IMR-90 (cell line): Measurements from ENCODE around the gene SNTA1. TPM values are rescaled to one million over a fixed set of nuclear protein-coding genes. Genes with fewer than 3 reads are reported as not detected.

Source experiments
- ATAC-seq: fragments of 200-7000 bp; cut with Tn5 transposase; 2 replicates; pipeline ENCODE4 v1.9.1; 2020; ENCODE audit warnings: low read depth, mild to moderate bottlenecking, moderate library complexity
- BruUV-seq: library from RNA; stranded (reverse); fragments of 400-500 nt; replicated peaks from 2 replicates; lab custom pipeline; 2021; lab: Mats Ljungman, UMichigan
- CTCF ChIA-PET: fragments of 300-600 bp; formaldehyde crosslinking; extraction: SDS; loops from one replicate; lab custom pipeline; 2021; ENCODE audit warnings: antibody characterized with exemption; lab: Yijun Ruan, JAX
- POLR2A ChIA-PET: fragments of 300-600 bp; sonication (Branson Sonifier 250); formaldehyde crosslinking; loops from one replicate; lab custom pipeline; 2022; ENCODE audit warnings: antibody characterized with exemption; ENCODE audit not compliant: unreplicated experiment; lab: Charles Lee
- DNase-seq: peaks from one replicate; pipeline ENCODE4 v3.0.0; 2013
- H2AFZ ChIP-seq: replicated peaks from 2 replicates; pipeline ENCODE3; 2013; ENCODE audit warnings: low read length, mild to moderate bottlenecking; ENCODE audit not compliant: poor library complexity
- H2AK5ac ChIP-seq: 2 replicates; pipeline ENCODE4 v1.6.1; 2013; ENCODE audit warnings: low read depth, low read length, inconsistent platforms
- H2AK9ac ChIP-seq: replicated peaks from 2 replicates; pipeline ENCODE3; 2013; ENCODE audit warnings: mild to moderate bottlenecking, low read depth, low read length, moderate library complexity; ENCODE audit not compliant: poor library complexity
- H2BK120ac ChIP-seq: 2 replicates; pipeline ENCODE4 v1.6.1; 2013; ENCODE audit warnings: low read depth, low read length, inconsistent platforms
- H2BK15ac ChIP-seq: 3 replicates; pipeline ENCODE4 v1.6.1; 2013; ENCODE audit warnings: low read depth, low read length, inconsistent platforms
- H2BK20ac ChIP-seq: 2 replicates; pipeline ENCODE4 v1.6.1; 2013; ENCODE audit warnings: low read depth, mild to moderate bottlenecking, inconsistent platforms, low read length, moderate library complexity
- H2BK5ac ChIP-seq: 2 replicates; pipeline ENCODE4 v1.6.1; 2013; ENCODE audit warnings: mild to moderate bottlenecking, low read depth, low read length, inconsistent platforms; ENCODE audit not compliant: poor library complexity, severe bottlenecking
- H3K14ac ChIP-seq: replicated peaks from 2 replicates; pipeline ENCODE4 v1.6.1; 2013; ENCODE audit warnings: low read depth, low read length, inconsistent platforms
- H3K18ac ChIP-seq: 2 replicates; pipeline ENCODE4 v1.6.1; 2013; ENCODE audit warnings: low read depth, low read length, control low read depth
- H3K23ac ChIP-seq: 2 replicates; pipeline ENCODE4 v1.6.1; 2013; ENCODE audit warnings: low read depth, low read length, inconsistent platforms
- H3K27ac ChIP-seq: 2 replicates; pipeline ENCODE4 v1.5.1; 2013; ENCODE audit warnings: mild to moderate bottlenecking, control low read depth, low read length; ENCODE audit not compliant: insufficient read depth
- H3K27me3 ChIP-seq: 2 replicates; pipeline ENCODE4 v1.6.1; 2013; ENCODE audit warnings: low read length; ENCODE audit not compliant: control insufficient read depth, insufficient read depth
- H3K36me3 ChIP-seq: 2 replicates; pipeline ENCODE4 v1.6.1; 2013; ENCODE audit warnings: low read length, mixed read lengths; ENCODE audit not compliant: control insufficient read depth, insufficient read depth
- H3K4ac ChIP-seq: 2 replicates; pipeline ENCODE4 v1.6.1; 2013; ENCODE audit warnings: low read depth, low read length, inconsistent platforms
- H3K4me1 ChIP-seq: 2 replicates; pipeline ENCODE4 v1.6.1; 2013; ENCODE audit warnings: low read length, mixed read lengths; ENCODE audit not compliant: control insufficient read depth, insufficient read depth
- H3K4me2 ChIP-seq: 2 replicates; pipeline ENCODE4 v1.6.1; 2013; ENCODE audit warnings: low read depth, mild to moderate bottlenecking, control low read depth, low read length, moderate library complexity
- H3K4me3 ChIP-seq: 2 replicates; pipeline ENCODE4 v1.5.1; 2013; ENCODE audit warnings: low read depth, mild to moderate bottlenecking, control low read depth, low read length, moderate library complexity; ENCODE audit not compliant: insufficient read depth
- H3K56ac ChIP-seq: 2 replicates; pipeline ENCODE4 v1.6.1; 2013; ENCODE audit warnings: low read length, inconsistent platforms; ENCODE audit not compliant: insufficient read depth; ENCODE audit errors: extremely low read depth
- H3K79me1 ChIP-seq, 2 experiments: 2 replicates each; pipeline ENCODE4 v1.6.1; 2013; ENCODE audit warnings: low read length in 2 of 2, inconsistent platforms in 1 of 2, low read depth in 1 of 2
- H3K9ac ChIP-seq: 2 replicates; pipeline ENCODE4 v1.6.1; 2013; ENCODE audit warnings: low read depth, low read length, control low read depth
- H3K9me1 ChIP-seq: 2 replicates; pipeline ENCODE4 v1.6.1; 2013; ENCODE audit warnings: low read length, inconsistent platforms; ENCODE audit not compliant: insufficient read depth
- H3K9me3 ChIP-seq: 2 replicates; pipeline ENCODE4 v1.6.1; 2013; ENCODE audit warnings: low read length; ENCODE audit not compliant: control insufficient read depth, insufficient read depth
- H4K20me1 ChIP-seq: 2 replicates; pipeline ENCODE4 v1.6.1; 2013; ENCODE audit warnings: low read length, inconsistent platforms; ENCODE audit not compliant: insufficient read depth
- H4K5ac ChIP-seq: 2 replicates; pipeline ENCODE4 v1.6.1; 2013; ENCODE audit warnings: mild to moderate bottlenecking, low read depth, low read length, control low read depth
- H4K8ac ChIP-seq, 2 experiments: 2 replicates each; pipeline ENCODE4 v1.6.1; 2013; ENCODE audit warnings: low read depth in 2 of 2, low read length in 2 of 2, control low read depth in 1 of 2, inconsistent platforms in 1 of 2
- H4K91ac ChIP-seq: 2 replicates; pipeline ENCODE4 v1.6.1; 2013; ENCODE audit warnings: low read depth, low read length, inconsistent platforms; ENCODE audit not compliant: insufficient read depth
- BHLHE40 ChIP-seq: fragments of 150-350 bp; IDR thresholded peaks from 2 replicates; pipeline ENCODE4 v1.6.1; 2016; ENCODE audit warnings: mild to moderate bottlenecking, low read depth, low read length
- CEBPB ChIP-seq: IDR thresholded peaks from 2 replicates; pipeline ENCODE4 v1.6.1; 2012; ENCODE audit warnings: low read depth, low read length, improper control_type of control experiment
- FOS ChIP-seq: fragments of 150-350 bp; IDR thresholded peaks from 2 replicates; pipeline ENCODE4 v1.6.1; 2016; ENCODE audit warnings: low read depth, low read length
- MAFK ChIP-seq: IDR thresholded peaks from 2 replicates; pipeline ENCODE4 v1.6.1; 2012; ENCODE audit warnings: low read depth, low read length, improper control_type of control experiment
- MAZ ChIP-seq: IDR thresholded peaks from 2 replicates; pipeline ENCODE4 v1.6.1; 2012; ENCODE audit warnings: low read depth, mild to moderate bottlenecking, low read length, improper control_type of control experiment, moderate library complexity, borderline replicate concordance
- MXI1 ChIP-seq: IDR thresholded peaks from 2 replicates; pipeline ENCODE4 v1.6.1; 2012; ENCODE audit warnings: low read depth, mild to moderate bottlenecking, low read length, moderate library complexity, borderline replicate concordance
- NFE2L2 ChIP-seq: fragments of 150-350 bp; IDR thresholded peaks from 2 replicates; pipeline ENCODE4 v1.6.1; 2016; ENCODE audit warnings: low read depth, mild to moderate bottlenecking, low read length
- POLR2A ChIP-seq: IDR thresholded peaks from 2 replicates; pipeline ENCODE4 v1.6.1; 2012; ENCODE audit warnings: mild to moderate bottlenecking, low read depth, low read length
- RAD21 ChIP-seq: IDR thresholded peaks from 2 replicates; pipeline ENCODE4 v1.6.1; 2012; ENCODE audit warnings: low read length, improper control_type of control experiment
- RFX5 ChIP-seq: IDR thresholded peaks from 2 replicates; pipeline ENCODE4 v1.8.0; 2012; ENCODE audit warnings: low read depth, mild to moderate bottlenecking, low read length, moderate library complexity
- SMC3 ChIP-seq: fragments of 150-350 bp; IDR thresholded peaks from 2 replicates; pipeline ENCODE4 v1.6.1; 2016; ENCODE audit warnings: low read depth, mild to moderate bottlenecking, antibody characterized with exemption, low read length, moderate library complexity
- WGBS, 2 experiments: methylation state at CpG; one replicate each; pipeline versions ENCODE4 v1.1.5 to v1.1.7; 2013; ENCODE audit warnings: missing lambda C conversion rate in 2 of 2; ENCODE audit not compliant: insufficient read length in 1 of 2; ENCODE audit errors: extremely low coverage in 2 of 2; 5-methylcytosine and 5-hydroxymethylcytosine counted together
- dilution Hi-C: fragments of 300-500 bp; cut with HindIII; formaldehyde crosslinking; loops from one replicate; pipeline ENCODE4 v1.14.3; 2018; ENCODE audit warnings: low sequenced_read_pairs; ENCODE audit not compliant: unreplicated experiment
- in situ Hi-C: fragments of 300-500 bp; cut with MboI; formaldehyde crosslinking; loops from 3 replicates; pipeline ENCODE4 v1.14.3; 2019; ENCODE audit warnings: low sequenced_read_pairs, inconsistent platforms, mixed read lengths
- intact Hi-C: fragments of 100-400 bp; cut with micrococcal nuclease; formaldehyde crosslinking; loops from 2 replicates; pipeline ENCODE4 v1.10.0; 2022
- polyA plus RNA-seq, 3 experiments: library from polyadenylated mRNA; depleted of rRNA; stranded (reverse); fragments of >200 nt; gene quantifications; 2 replicates each; pipeline ENCODE4 v1.2.3, GENCODE V29; 2012; ENCODE audit warnings: low replicate concordance in 1 of 3
- total RNA-seq: library from RNA; depleted of rRNA; stranded (reverse); fragments of >200 nt; gene quantifications from 2 replicates; pipeline ENCODE4 v1.2.3, GENCODE V29; 2012
- TF ChIP-seq, protein P1 (sequence below): conservative IDR thresholded peaks from 2 replicates; pipeline ENCODE4 v1.5.1; 2012; ENCODE audit warnings: mild to moderate bottlenecking, low read depth, low read length, improper control_type of control experiment
- TF ChIP-seq, protein P2 (sequence below): fragments of 150-350 bp; IDR thresholded peaks from 2 replicates; pipeline ENCODE4 v1.6.1; 2017; ENCODE audit warnings: mild to moderate bottlenecking, antibody characterized with exemption, low read length, low read depth
- TF ChIP-seq, protein P3 (sequence below): fragments of 150-350 bp; IDR thresholded peaks from 2 replicates; pipeline ENCODE4 v1.6.1; 2016; ENCODE audit warnings: low read depth, mild to moderate bottlenecking, low read length, moderate library complexity, borderline replicate concordance

SNTA1 gene
- total and polyA plus RNA-seq, 2 of the 4 experiments (the other 2 are of a cell fraction) = 10.6 to 15.4 TPM

DNA sequence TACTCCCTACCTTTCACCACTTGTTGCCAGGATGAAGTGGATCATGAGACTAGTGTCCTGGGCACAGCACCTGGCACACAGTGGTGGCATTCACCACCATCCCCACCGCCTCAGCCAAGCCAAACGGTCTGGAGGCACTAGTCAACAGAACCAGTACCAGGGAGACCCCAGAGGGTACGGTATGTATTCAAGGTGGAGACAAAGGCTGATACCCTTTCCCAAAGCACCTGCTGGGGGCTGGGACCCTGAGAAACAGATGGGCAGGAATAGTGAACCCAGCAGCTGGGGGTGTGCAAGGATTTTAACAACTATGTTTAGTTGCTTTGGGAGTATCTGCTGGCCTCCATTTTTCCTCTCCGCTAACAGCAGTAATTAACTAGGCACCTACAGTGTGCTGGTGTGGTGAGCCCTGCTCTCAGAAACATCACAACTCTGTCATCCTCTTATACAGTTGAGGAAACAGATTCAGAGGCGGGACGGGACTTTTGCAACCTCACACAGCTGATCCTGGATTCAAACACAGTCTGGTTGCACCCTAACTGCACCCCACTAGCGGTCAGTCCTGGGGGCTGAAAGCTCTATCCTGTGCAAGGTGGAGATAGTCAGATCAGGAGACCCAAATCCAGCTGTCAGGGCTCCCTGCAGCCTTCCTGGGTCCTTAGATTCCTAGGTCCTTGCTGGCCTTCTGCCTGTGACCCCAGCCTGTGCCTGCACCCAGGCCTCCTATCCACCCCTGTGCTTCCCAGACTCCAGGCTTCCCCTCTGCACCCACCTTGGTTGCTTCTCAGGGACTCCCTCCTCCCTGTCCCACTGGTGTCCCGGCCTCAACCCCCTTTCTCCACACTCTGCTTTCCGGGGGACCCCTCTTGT, 1.2 kb downstream of the SNTA1 start:
- H2AFZ ChIP-seq = peak overlapping the region; percentile 100
- in situ Hi-C loops = no loop called here
- dilution Hi-C loops = no loop called here
- TF ChIP-seq POLR2A (no peak), RAD21 (no peak), MAZ (no peak), BHLHE40 (no peak), FOS (no peak), SMC3 (no peak), MXI1 (no peak), CEBPB (no peak), NFE2L2 (no peak), RFX5 (no peak), MAFK (no peak)
- TF ChIP-seq, protein P1, sequence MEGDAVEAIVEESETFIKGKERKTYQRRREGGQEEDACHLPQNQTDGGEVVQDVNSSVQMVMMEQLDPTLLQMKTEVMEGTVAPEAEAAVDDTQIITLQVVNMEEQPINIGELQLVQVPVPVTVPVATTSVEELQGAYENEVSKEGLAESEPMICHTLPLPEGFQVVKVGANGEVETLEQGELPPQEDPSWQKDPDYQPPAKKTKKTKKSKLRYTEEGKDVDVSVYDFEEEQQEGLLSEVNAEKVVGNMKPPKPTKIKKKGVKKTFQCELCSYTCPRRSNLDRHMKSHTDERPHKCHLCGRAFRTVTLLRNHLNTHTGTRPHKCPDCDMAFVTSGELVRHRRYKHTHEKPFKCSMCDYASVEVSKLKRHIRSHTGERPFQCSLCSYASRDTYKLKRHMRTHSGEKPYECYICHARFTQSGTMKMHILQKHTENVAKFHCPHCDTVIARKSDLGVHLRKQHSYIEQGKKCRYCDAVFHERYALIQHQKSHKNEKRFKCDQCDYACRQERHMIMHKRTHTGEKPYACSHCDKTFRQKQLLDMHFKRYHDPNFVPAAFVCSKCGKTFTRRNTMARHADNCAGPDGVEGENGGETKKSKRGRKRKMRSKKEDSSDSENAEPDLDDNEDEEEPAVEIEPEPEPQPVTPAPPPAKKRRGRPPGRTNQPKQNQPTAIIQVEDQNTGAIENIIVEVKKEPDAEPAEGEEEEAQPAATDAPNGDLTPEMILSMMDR = no peak
- TF ChIP-seq, protein P2, sequence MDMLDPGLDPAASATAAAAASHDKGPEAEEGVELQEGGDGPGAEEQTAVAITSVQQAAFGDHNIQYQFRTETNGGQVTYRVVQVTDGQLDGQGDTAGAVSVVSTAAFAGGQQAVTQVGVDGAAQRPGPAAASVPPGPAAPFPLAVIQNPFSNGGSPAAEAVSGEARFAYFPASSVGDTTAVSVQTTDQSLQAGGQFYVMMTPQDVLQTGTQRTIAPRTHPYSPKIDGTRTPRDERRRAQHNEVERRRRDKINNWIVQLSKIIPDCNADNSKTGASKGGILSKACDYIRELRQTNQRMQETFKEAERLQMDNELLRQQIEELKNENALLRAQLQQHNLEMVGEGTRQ = no peak
- TF ChIP-seq, protein P3, sequence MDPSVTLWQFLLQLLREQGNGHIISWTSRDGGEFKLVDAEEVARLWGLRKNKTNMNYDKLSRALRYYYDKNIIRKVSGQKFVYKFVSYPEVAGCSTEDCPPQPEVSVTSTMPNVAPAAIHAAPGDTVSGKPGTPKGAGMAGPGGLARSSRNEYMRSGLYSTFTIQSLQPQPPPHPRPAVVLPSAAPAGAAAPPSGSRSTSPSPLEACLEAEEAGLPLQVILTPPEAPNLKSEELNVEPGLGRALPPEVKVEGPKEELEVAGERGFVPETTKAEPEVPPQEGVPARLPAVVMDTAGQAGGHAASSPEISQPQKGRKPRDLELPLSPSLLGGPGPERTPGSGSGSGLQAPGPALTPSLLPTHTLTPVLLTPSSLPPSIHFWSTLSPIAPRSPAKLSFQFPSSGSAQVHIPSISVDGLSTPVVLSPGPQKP = no peak

More for the DNA sequence above, 1.2 kb downstream of the SNTA1 start:
- CTCF ChIA-PET = interaction anchor here (1.1 kb wide), 1 partner anchor 26 kb away, joined by 3 read pairs; no protein-coding TSS in a partner anchor
- no peaks in the 10 kb centered on the region for H3K27me3 ChIP-seq
- no peak overlapping the region for H4K5ac ChIP-seq
- H3K4me3 ChIP-seq = peak overlapping the region; percentile 93
- H2BK15ac ChIP-seq = no peak overlapping the region
- peak overlapping the region in 1 of 2 experiments; percentile 73; a peak in 1 of 4 replicates for H4K8ac ChIP-seq
- no peak overlapping the region for H3K14ac ChIP-seq
- H2AK5ac ChIP-seq = no peak overlapping the region
- POLR2A ChIA-PET = interaction anchor here (0.6 kb wide), 1 partner anchor 220 kb away, joined by 3 read pairs; no protein-coding TSS in a partner anchor
- peak overlapping the region; percentile 95 for H3K4me2 ChIP-seq
- no peak overlapping the region for H4K91ac ChIP-seq
- WGBS, 2 experiments = 39% methylated on average over 4 of the region's 9 CpGs; no CpG with 5 or more reads in 1 of the 2 experiments
- H2BK5ac ChIP-seq = no peak overlapping the region
- intact Hi-C loops = no loop called here
- peak overlapping the region; percentile 72; the same call in 1 of the 2 replicates for H3K23ac ChIP-seq
- H3K9me1 ChIP-seq = peaks cover 10% of the 10 kb centered on the region; the same call in 1 of the 2 replicates
- H3K4ac ChIP-seq = no peak overlapping the region
- no peak overlapping the region for H3K27ac ChIP-seq
- no peak overlapping the region for H3K18ac ChIP-seq
- H3K4me1 ChIP-seq = peaks cover 6% of the 10 kb centered on the region
- no peak overlapping the region for H2BK20ac ChIP-seq
- no peak for ATAC-seq
- H2AK9ac ChIP-seq = peak overlapping the region; percentile 90
- H4K20me1 ChIP-seq = 0 out of 2 replicates have a peak, but pooled peaks cover 3% of the 10 kb centered on the region
- H3K9me3 ChIP-seq = no peaks in the 10 kb centered on the region
- no peak for DNase-seq
- no peaks in the 10 kb centered on the region for H3K36me3 ChIP-seq
- no peak overlapping the region for H2BK120ac ChIP-seq
- peaks cover 4 to 22% of the 10 kb centered on the region in 2 experiments; a peak in 2 of 4 replicates for H3K79me1 ChIP-seq
- H3K9ac ChIP-seq = 0 out of 2 replicates have a peak overlapping the region, but pooled peaks have one; percentile 31
- BruUV-seq = no TSS peak
- no peak overlapping the region for H3K56ac ChIP-seq
